Osteoblast (primary cell): ENCODE results near the gene RAB3C. TPM values are rescaled to one million over a fixed set of nuclear protein-coding genes. Genes with fewer than 3 reads are reported as not detected.

Experiments used
- DNase-seq: peaks from one replicate; pipeline ENCODE4 v3.0.0; 2011; ENCODE audit warnings: low spot score, mixed read lengths; ENCODE audit not compliant: insufficient read length; ENCODE audit errors: missing footprints
- H2AFZ ChIP-seq: 2 replicates; pipeline ENCODE4 v1.6.0; 2011; ENCODE audit warnings: mild to moderate bottlenecking, low read length
- H3K27ac ChIP-seq: 2 replicates; pipeline ENCODE4 v1.5.1; 2011; ENCODE audit warnings: mild to moderate bottlenecking, low read depth, low read length, moderate library complexity
- H3K27me3 ChIP-seq: 2 replicates; pipeline ENCODE4 v1.6.0; 2012; ENCODE audit warnings: mild to moderate bottlenecking, control low read depth, inconsistent platforms, low read length, moderate library complexity; ENCODE audit not compliant: insufficient read depth
- H3K36me3 ChIP-seq: 2 replicates; pipeline ENCODE4 v1.5.1; 2011; ENCODE audit warnings: mild to moderate bottlenecking, low read length, control low read depth, moderate library complexity; ENCODE audit not compliant: insufficient read depth
- H3K4me1 ChIP-seq: 2 replicates; pipeline ENCODE4 v1.5.1; 2011; ENCODE audit warnings: mild to moderate bottlenecking, low read length, control low read depth, moderate library complexity; ENCODE audit not compliant: insufficient read depth
- H3K4me2 ChIP-seq: 2 replicates; pipeline ENCODE4 v1.6.0; 2011; ENCODE audit warnings: mild to moderate bottlenecking, low read length; ENCODE audit not compliant: insufficient read depth
- H3K4me3 ChIP-seq: fragments of 200-600 bp; sonication (generic); 3 replicates; pipeline ENCODE4 v1.5.1; 2012; ENCODE audit warnings: mild to moderate bottlenecking, low read length, inconsistent platforms; ENCODE audit not compliant: insufficient read depth
- H3K79me2 ChIP-seq: 2 replicates; pipeline ENCODE4 v1.6.0; 2012; ENCODE audit warnings: mild to moderate bottlenecking, low read length, control low read depth, inconsistent platforms; ENCODE audit not compliant: insufficient read depth
- H3K9me3 ChIP-seq: 2 replicates; pipeline ENCODE4 v1.5.1; 2011; ENCODE audit warnings: low read depth, low read length, control low read depth
- H4K20me1 ChIP-seq: 2 replicates; pipeline ENCODE4 v1.6.0; 2012; ENCODE audit warnings: mild to moderate bottlenecking, low read length, control low read depth; ENCODE audit not compliant: insufficient read depth
- total RNA-seq: library from RNA; depleted of rRNA; stranded (reverse); fragments of >200 nt; gene quantifications from 2 replicates; pipeline ENCODE4 v1.2.3, GENCODE V29; 2012
- TF ChIP-seq, protein P1 (sequence below): IDR thresholded peaks from 2 replicates; pipeline ENCODE4 v1.5.1; 2011; ENCODE audit warnings: mild to moderate bottlenecking, low read depth, low read length, moderate library complexity; ENCODE audit errors: extremely low read depth

The RAB3C gene
- total RNA-seq, 1 donor = not detected

DNA sequence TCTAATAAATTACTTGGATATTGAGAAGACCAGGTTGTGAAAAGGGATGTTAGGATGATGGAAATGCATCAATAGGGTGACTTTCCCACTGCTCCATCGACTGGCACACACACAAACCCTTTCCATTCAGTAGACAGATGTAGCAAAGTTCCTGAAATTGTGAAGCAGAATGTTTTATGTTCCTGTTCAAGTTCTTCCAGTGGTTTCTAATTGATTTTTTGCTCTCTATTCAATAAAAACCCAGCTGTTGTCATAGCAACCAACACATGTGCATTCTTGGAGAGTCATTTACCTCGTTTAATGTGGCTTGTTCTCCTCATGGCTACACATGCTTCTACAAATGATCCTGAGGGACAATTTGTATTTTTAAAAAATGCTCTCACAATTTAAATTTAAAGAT lies 244.6 kb downstream of the RAB3C start:
- H3K4me2 ChIP-seq = no peak overlapping the region
- H4K20me1 ChIP-seq = no peaks in the 10 kb centered on the region
- no peak for DNase-seq
- H2AFZ ChIP-seq = no peak overlapping the region
- no peaks in the 10 kb centered on the region for H3K36me3 ChIP-seq
- no peaks in the 10 kb centered on the region for H3K79me2 ChIP-seq
- no peak overlapping the region for H3K27ac ChIP-seq
- H3K27me3 ChIP-seq = no peaks in the 10 kb centered on the region
- no peak overlapping the region for H3K4me3 ChIP-seq
- no peaks in the 10 kb centered on the region for H3K4me1 ChIP-seq
- TF ChIP-seq, protein P1, sequence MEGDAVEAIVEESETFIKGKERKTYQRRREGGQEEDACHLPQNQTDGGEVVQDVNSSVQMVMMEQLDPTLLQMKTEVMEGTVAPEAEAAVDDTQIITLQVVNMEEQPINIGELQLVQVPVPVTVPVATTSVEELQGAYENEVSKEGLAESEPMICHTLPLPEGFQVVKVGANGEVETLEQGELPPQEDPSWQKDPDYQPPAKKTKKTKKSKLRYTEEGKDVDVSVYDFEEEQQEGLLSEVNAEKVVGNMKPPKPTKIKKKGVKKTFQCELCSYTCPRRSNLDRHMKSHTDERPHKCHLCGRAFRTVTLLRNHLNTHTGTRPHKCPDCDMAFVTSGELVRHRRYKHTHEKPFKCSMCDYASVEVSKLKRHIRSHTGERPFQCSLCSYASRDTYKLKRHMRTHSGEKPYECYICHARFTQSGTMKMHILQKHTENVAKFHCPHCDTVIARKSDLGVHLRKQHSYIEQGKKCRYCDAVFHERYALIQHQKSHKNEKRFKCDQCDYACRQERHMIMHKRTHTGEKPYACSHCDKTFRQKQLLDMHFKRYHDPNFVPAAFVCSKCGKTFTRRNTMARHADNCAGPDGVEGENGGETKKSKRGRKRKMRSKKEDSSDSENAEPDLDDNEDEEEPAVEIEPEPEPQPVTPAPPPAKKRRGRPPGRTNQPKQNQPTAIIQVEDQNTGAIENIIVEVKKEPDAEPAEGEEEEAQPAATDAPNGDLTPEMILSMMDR = no peak
- H3K9me3 ChIP-seq = no peaks in the 10 kb centered on the region

DNA sequence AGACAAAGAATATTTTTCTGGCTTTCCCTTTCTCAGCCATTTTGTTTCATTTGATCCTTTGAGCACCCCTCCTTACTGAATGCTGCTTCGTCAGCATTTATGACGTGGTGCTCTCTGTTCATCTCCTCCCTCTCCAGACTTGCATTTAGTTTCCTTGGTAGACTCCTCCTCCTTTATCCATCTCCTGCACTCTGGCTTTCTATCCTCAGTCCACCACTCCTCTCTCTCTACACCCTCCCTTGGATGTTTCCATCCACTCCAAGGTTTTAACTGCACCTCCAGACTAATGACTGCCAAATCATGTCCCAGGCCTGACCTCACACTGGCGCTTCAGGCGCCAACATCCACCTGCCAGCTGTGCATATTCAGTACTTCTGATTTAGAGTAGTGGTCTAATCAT lies 245.4 kb downstream of the RAB3C start:
- no peak overlapping the region for H3K27ac ChIP-seq
- H2AFZ ChIP-seq = no peak overlapping the region
- H4K20me1 ChIP-seq = no peaks in the 10 kb centered on the region
- no peaks in the 10 kb centered on the region for H3K27me3 ChIP-seq
- no peaks in the 10 kb centered on the region for H3K79me2 ChIP-seq
- H3K36me3 ChIP-seq = no peaks in the 10 kb centered on the region
- no peak overlapping the region for H3K4me2 ChIP-seq
- H3K9me3 ChIP-seq = no peaks in the 10 kb centered on the region
- no peak for DNase-seq
- H3K4me3 ChIP-seq = no peak overlapping the region
- no peaks in the 10 kb centered on the region for H3K4me1 ChIP-seq
- TF ChIP-seq, protein P1 = no peak

- TF ChIP-seq, protein P1 = no peak
Observed at GRCh38 chr5:58834242-58835225, 251.7 kb downstream of the RAB3C start.

DNA sequence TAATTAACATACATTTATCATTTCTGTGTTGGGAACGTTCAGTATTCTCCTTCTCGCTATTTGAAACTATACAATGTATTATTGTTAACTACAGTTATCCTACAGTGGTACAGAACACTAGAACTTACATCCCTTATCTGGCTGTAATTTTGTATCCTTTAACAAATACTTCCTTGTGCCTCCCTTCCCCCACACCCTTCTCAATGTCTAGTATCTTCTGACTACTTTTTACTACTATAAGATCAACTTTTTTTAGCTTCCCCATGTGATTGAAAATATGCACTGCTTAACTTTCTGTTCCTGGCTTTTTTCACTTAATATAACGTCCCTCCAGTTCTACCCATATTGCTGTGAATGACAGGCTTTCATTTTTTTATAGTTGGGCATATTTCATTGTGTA lies 253.5 kb downstream of the RAB3C start:
- no peaks in the 10 kb centered on the region for H3K9me3 ChIP-seq
- no peaks in the 10 kb centered on the region for H3K27me3 ChIP-seq
- H4K20me1 ChIP-seq = no peaks in the 10 kb centered on the region
- no peaks in the 10 kb centered on the region for H3K36me3 ChIP-seq
- H3K27ac ChIP-seq = no peak overlapping the region
- H2AFZ ChIP-seq = no peak overlapping the region
- no peak overlapping the region for H3K4me2 ChIP-seq
- no peaks in the 10 kb centered on the region for H3K4me1 ChIP-seq
- H3K79me2 ChIP-seq = no peaks in the 10 kb centered on the region
- DNase-seq = no peak
- no peak overlapping the region for H3K4me3 ChIP-seq
- TF ChIP-seq, protein P1 = no peak

More at GRCh38 chr5:58834242-58835225, 251.7 kb downstream of the RAB3C start:
- no peaks in the 10 kb centered on the region for H3K79me2 ChIP-seq
- no peaks in the 10 kb centered on the region for H3K36me3 ChIP-seq
- no peaks in the 10 kb centered on the region for H3K9me3 ChIP-seq
- H3K4me1 ChIP-seq = no peaks in the 10 kb centered on the region
- no peak overlapping the region for H3K4me3 ChIP-seq
- H3K27ac ChIP-seq = no peak overlapping the region
- H2AFZ ChIP-seq = no peak overlapping the region
- DNase-seq = no peak
- H4K20me1 ChIP-seq = no peaks in the 10 kb centered on the region
- no peaks in the 10 kb centered on the region for H3K27me3 ChIP-seq
- no peak overlapping the region for H3K4me2 ChIP-seq
